ENCODE results near the gene LSM12. TPM values are rescaled to one million over a fixed set of nuclear protein-coding genes. Genes with fewer than 3 reads are reported as not detected.

LSM12 gene
- total RNA-seq, 1 experiment from 2014 or later = 52.5 TPM

GRCh38 chr17:44109312-44109630 is 42.8 kb upstream of the LSM12 start:
- POLR2A ChIA-PET (ENCODE audit: low non-redundant PET) = no interaction called here
- H3K4me3 ChIP-seq (ENCODE audit: low read depth, low read length, poor library complexity, severe bottlenecking) = no peak overlapping the region
- no peak overlapping the region for H3K27ac ChIP-seq (ENCODE audit: low read depth, low read length, poor library complexity, severe bottlenecking)
- CTCF ChIA-PET = interaction anchor here (1.0 kb wide), 1 partner anchor 14 kb away, joined by 9 read pairs; the partner anchor contains the start of gene HDAC5
- intact Hi-C loops (cut with micrococcal nuclease; ENCODE audit: unreplicated experiment) = no loop called here
- BruUV-seq (replicated peaks) = no TSS peak
- H3K9me3 ChIP-seq (ENCODE audit: low read depth, low read length, poor library complexity, severe bottlenecking) = no peaks in the 10 kb centered on the region
- H3K27me3 ChIP-seq (replicated peaks; ENCODE audit: insufficient read depth, low read depth, low read length, poor library complexity) = no peaks in the 10 kb centered on the region
- TF ChIP-seq, protein P1, sequence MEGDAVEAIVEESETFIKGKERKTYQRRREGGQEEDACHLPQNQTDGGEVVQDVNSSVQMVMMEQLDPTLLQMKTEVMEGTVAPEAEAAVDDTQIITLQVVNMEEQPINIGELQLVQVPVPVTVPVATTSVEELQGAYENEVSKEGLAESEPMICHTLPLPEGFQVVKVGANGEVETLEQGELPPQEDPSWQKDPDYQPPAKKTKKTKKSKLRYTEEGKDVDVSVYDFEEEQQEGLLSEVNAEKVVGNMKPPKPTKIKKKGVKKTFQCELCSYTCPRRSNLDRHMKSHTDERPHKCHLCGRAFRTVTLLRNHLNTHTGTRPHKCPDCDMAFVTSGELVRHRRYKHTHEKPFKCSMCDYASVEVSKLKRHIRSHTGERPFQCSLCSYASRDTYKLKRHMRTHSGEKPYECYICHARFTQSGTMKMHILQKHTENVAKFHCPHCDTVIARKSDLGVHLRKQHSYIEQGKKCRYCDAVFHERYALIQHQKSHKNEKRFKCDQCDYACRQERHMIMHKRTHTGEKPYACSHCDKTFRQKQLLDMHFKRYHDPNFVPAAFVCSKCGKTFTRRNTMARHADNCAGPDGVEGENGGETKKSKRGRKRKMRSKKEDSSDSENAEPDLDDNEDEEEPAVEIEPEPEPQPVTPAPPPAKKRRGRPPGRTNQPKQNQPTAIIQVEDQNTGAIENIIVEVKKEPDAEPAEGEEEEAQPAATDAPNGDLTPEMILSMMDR (conservative IDR thresholded peaks at IDR 0.05; ENCODE audit: low read depth, low read length) = no peak
- no peak for TF ChIP-seq EZH2 (IDR thresholded peaks at IDR 0.05; ENCODE audit: borderline replicate concordance, low read depth, low read length, poor library complexity, severe bottlenecking)
- DNase-seq (ENCODE audit: low spot score) = no peak
- no peaks in the 10 kb centered on the region for H3K36me3 ChIP-seq (ENCODE audit: insufficient read depth, low read length, poor library complexity, severe bottlenecking)
- peaks cover 43% of the 10 kb centered on the region for H3K4me1 ChIP-seq (ENCODE audit: insufficient read depth, low read length, poor library complexity, severe bottlenecking)

DNA sequence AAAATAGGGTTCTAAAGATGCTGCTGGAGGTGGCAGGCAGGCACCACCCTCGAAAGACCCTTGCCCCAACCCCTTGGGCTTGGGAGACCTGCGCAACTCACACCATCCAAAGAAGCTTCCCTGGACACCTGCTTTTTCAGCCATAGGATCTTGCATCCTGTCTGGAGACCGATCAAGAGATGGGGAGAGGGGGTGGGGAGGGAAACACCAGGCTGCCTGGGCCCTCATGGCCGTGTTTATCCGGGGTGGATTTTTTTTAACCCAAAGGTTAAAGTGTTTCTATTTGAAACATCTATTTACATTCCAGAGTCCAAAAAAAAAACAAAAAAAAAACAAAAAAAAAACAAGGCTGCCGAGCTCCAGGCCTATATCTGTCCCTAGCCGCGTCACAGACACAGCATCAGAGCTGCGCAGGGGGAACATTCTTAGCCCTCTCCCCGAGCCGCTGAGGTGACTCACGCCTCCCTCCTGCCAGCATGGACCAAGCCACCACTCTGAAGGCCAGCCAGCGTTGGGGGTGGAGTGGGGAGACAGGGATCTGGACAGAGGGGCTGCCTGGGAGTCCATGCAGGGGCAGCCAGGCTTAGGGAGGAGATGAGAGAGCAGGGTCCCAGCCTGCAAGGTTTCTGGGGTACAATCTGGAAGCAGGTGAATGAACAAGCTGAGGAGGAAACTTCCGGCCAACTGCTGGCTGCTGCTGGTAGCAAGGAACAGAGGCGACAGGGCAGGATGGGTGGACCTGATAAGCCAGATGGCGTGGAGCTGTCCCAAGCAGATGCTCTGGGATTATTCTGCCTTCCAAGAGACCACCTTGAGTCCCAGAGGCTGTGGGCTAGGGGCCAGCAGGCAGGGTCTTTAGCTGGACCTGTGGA is 42.2 kb upstream of the LSM12 start:
- CTCF ChIA-PET = interaction anchor here (1.0 kb wide), 1 partner anchor 15 kb away, joined by 9 read pairs; the partner anchor contains the start of gene HDAC5
- intact Hi-C loops (cut with micrococcal nuclease; ENCODE audit: unreplicated experiment) = no loop called here
- H3K4me1 ChIP-seq (ENCODE audit: insufficient read depth, low read length, poor library complexity, severe bottlenecking) = peaks cover 43% of the 10 kb centered on the region
- no TSS peak for BruUV-seq (replicated peaks)
- no peak overlapping the region for H3K4me3 ChIP-seq (ENCODE audit: low read depth, low read length, poor library complexity, severe bottlenecking)
- H3K36me3 ChIP-seq (ENCODE audit: insufficient read depth, low read length, poor library complexity, severe bottlenecking) = no peaks in the 10 kb centered on the region
- POLR2A ChIA-PET (ENCODE audit: low non-redundant PET) = no interaction called here
- DNase-seq (ENCODE audit: low spot score) = no peak
- TF ChIP-seq EZH2 (IDR thresholded peaks at IDR 0.05; ENCODE audit: borderline replicate concordance, low read depth, low read length, poor library complexity, severe bottlenecking) = no peak
- H3K27ac ChIP-seq (ENCODE audit: low read depth, low read length, poor library complexity, severe bottlenecking) = no peak overlapping the region
- H3K9me3 ChIP-seq (ENCODE audit: low read depth, low read length, poor library complexity, severe bottlenecking) = no peaks in the 10 kb centered on the region
- H3K27me3 ChIP-seq (replicated peaks; ENCODE audit: insufficient read depth, low read depth, low read length, poor library complexity) = no peaks in the 10 kb centered on the region

DNA sequence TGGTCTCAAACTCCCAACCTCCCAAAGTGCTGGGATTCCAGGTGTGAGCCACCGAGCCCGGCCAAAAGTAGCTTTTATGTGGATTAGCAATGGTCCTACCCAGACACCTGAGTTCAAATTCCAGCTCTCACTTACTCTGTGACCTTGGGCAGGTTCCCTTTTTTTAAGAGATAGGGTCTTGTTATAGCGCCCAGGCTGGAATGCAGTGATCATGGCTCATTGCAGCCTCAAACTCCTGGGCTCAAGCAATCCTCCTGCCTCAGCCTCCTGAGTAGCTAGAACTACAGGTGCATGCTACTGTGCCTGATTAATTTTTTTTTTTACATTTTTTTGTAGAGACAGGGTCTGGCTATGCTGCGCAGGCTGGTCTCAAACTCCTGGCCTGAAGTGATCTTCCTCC is 40.3 kb upstream of the LSM12 start:
- intact Hi-C loops (cut with micrococcal nuclease; ENCODE audit: unreplicated experiment) = no loop called here
- no peaks in the 10 kb centered on the region for H3K36me3 ChIP-seq (ENCODE audit: insufficient read depth, low read length, poor library complexity, severe bottlenecking)
- TF ChIP-seq, protein P1 (conservative IDR thresholded peaks at IDR 0.05; ENCODE audit: low read depth, low read length) = no peak
- TF ChIP-seq EZH2 (IDR thresholded peaks at IDR 0.05; ENCODE audit: borderline replicate concordance, low read depth, low read length, poor library complexity, severe bottlenecking) = no peak
- POLR2A ChIA-PET (ENCODE audit: low non-redundant PET) = no interaction called here
- CTCF ChIA-PET = interaction anchor here (1.1 kb wide), 1 partner anchor 9 kb away, joined by 3 read pairs; no protein-coding TSS in a partner anchor
- no peak overlapping the region for H3K27ac ChIP-seq (ENCODE audit: low read depth, low read length, poor library complexity, severe bottlenecking)
- no peak overlapping the region for H3K4me3 ChIP-seq (ENCODE audit: low read depth, low read length, poor library complexity, severe bottlenecking)
- no peak for DNase-seq (ENCODE audit: low spot score)
- no peaks in the 10 kb centered on the region for H3K27me3 ChIP-seq (replicated peaks; ENCODE audit: insufficient read depth, low read depth, low read length, poor library complexity)
- peaks cover 40% of the 10 kb centered on the region for H3K4me1 ChIP-seq (ENCODE audit: insufficient read depth, low read length, poor library complexity, severe bottlenecking)
- H3K9me3 ChIP-seq (ENCODE audit: low read depth, low read length, poor library complexity, severe bottlenecking) = no peaks in the 10 kb centered on the region
- BruUV-seq (replicated peaks) = no TSS peak
